Hepatocyte (in vitro differentiated cells): ENCODE results near the gene RAB21.

ENCODE experiments used
- EZH2 ChIP-seq: fragments of 200-600 bp; sonication (generic); IDR thresholded peaks from 2 replicates; pipeline ENCODE4 v1.6.1; 2016; ENCODE audit warnings: antibody characterized with exemption, mild to moderate bottlenecking, borderline replicate concordance
- TF ChIP-seq, protein P1 (sequence below): fragments of 200-600 bp; sonication (generic); IDR thresholded peaks from 2 replicates; pipeline ENCODE4 v1.5.1; 2016; ENCODE audit warnings: antibody characterized with exemption, mild to moderate bottlenecking; ENCODE audit not compliant: poor library complexity

DNA sequence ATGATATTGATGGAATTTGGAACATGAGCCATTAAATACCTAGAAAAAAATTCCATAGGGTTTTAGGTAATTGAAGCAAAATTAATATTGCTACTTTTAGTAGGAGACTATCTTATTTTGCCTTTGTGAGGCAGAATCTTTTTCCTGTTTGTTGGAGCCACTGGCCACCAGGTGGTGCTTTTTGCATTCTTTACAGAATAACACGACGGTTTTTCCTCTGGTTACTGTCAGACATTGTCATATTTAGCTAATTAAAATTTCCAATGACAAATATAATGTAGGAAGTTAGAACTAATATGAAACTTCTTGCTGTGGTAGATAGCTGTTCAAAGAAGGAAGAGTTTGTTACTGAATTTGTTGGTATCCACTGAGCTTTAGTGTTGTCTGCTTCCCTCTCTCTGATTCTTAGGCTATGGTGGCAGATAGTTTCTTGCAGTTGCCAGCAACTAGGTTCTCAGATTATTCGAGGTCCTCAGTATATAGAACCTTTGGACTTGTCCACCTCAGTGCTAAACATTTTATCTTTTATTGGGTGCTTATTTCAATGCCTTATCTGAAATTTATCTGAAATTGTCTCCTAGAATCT is 25.7 kb downstream of the RAB21 start:
- TF ChIP-seq EZH2, result no peak
- TF ChIP-seq, protein P1, sequence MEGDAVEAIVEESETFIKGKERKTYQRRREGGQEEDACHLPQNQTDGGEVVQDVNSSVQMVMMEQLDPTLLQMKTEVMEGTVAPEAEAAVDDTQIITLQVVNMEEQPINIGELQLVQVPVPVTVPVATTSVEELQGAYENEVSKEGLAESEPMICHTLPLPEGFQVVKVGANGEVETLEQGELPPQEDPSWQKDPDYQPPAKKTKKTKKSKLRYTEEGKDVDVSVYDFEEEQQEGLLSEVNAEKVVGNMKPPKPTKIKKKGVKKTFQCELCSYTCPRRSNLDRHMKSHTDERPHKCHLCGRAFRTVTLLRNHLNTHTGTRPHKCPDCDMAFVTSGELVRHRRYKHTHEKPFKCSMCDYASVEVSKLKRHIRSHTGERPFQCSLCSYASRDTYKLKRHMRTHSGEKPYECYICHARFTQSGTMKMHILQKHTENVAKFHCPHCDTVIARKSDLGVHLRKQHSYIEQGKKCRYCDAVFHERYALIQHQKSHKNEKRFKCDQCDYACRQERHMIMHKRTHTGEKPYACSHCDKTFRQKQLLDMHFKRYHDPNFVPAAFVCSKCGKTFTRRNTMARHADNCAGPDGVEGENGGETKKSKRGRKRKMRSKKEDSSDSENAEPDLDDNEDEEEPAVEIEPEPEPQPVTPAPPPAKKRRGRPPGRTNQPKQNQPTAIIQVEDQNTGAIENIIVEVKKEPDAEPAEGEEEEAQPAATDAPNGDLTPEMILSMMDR, result peak; percentile 80
